Muscle of back (tissue), 11 donors: Measurements from ENCODE around the gene LSAMP. TPM values are rescaled to one million over a fixed set of nuclear protein-coding genes. Genes with fewer than 3 reads are reported as not detected.
"Not testable (repeated sequence)": the region's sequence is repeated elsewhere in the genome, so short reads cannot be mapped to it uniquely, and the experiment has no call there.

Experiments used
- DNase-seq, 3 donors: peaks; one replicate each; pipeline versions ENCODE4 v3.0.0 to v3.0.0-alpha.2; 2013
- polyA plus RNA-seq, 10 donors: library from polyadenylated mRNA; unstranded; fragments of 120-200 nt; gene quantifications; one replicate each; pipeline ENCODE4 v1.2.1, GENCODE V29; 2013; ENCODE audit not compliant: insufficient read length in 10 of 10

The LSAMP gene
- polyA plus RNA-seq, 10 donors = 6.6 to 18.1 (median 10.3) TPM

GRCh38 chr3:115852278-115852677 lies 593.0 kb downstream of the LSAMP start:
- DNase-seq = no peak

GRCh38 chr3:115851571-115851970 lies 593.7 kb downstream of the LSAMP start:
- no peak for DNase-seq

- no peak for DNase-seq
Observed at GRCh38 chr3:115848641-115849040, 596.6 kb downstream of the LSAMP start.

GRCh38 chr3:115845986-115846385 lies 599.3 kb downstream of the LSAMP start:
- no peak for DNase-seq

- not testable (repeated sequence) for DNase-seq
Observed at GRCh38 chr3:115844729-115845128, 600.6 kb downstream of the LSAMP start.

GRCh38 chr3:115843206-115843605 lies 602.1 kb downstream of the LSAMP start:
- DNase-seq = no peak

- no peak for DNase-seq
Observed at GRCh38 chr3:115839246-115839645, 606.0 kb downstream of the LSAMP start.

- no peak for DNase-seq
Observed at GRCh38 chr3:115838786-115839185, 606.5 kb downstream of the LSAMP start.

- no peak for DNase-seq
Observed at GRCh38 chr3:115836944-115837343, 608.3 kb downstream of the LSAMP start.

GRCh38 chr3:115835946-115836345 lies 609.3 kb downstream of the LSAMP start:
- DNase-seq = no peak

GRCh38 chr3:115834068-115834467 lies 611.2 kb downstream of the LSAMP start:
- peak in 1 of 3 donors; percentile 87 for DNase-seq

- peak in 1 of 3 donors; percentile 34 for DNase-seq
Observed at GRCh38 chr3:115833074-115833473, 612.2 kb downstream of the LSAMP start.

- DNase-seq = no peak
Observed at GRCh38 chr3:115832265-115832664, 613.0 kb downstream of the LSAMP start.

GRCh38 chr3:115831864-115832263 lies 613.4 kb downstream of the LSAMP start:
- no peak for DNase-seq

GRCh38 chr3:115830764-115831395 lies 614.4 kb downstream of the LSAMP start:
- DNase-seq = no peak

GRCh38 chr3:115828401-115828800 lies 616.9 kb downstream of the LSAMP start:
- DNase-seq = no peak

- DNase-seq = no peak
Observed at GRCh38 chr3:115827495-115827894, 617.8 kb downstream of the LSAMP start.

GRCh38 chr3:115825046-115825445 lies 620.2 kb downstream of the LSAMP start:
- peak in 1 of 3 donors; percentile 33 for DNase-seq

- no peak for DNase-seq
Observed at GRCh38 chr3:115823083-115823482, 622.2 kb downstream of the LSAMP start.

GRCh38 chr3:115822579-115822978 lies 622.7 kb downstream of the LSAMP start:
- DNase-seq = no peak

GRCh38 chr3:115819785-115820384 lies 625.4 kb downstream of the LSAMP start:
- peak; percentile 84 to 92 (median 88) for DNase-seq

GRCh38 chr3:115814778-115815380 lies 630.4 kb downstream of the LSAMP start:
- peak; percentile 65 to 78 (median 74) for DNase-seq

- DNase-seq = no peak
Observed at GRCh38 chr3:115814006-115814405, 631.3 kb downstream of the LSAMP start.
